Pancreas (tissue), 10 donors: ENCODE measurements around the gene AJM1. TPM values are rescaled to one million over a fixed set of nuclear protein-coding genes. Genes with fewer than 3 reads are reported as not detected.
A peak's percentile ranks its signal among the peaks of the same experiment; 100 is the strongest.
"Not testable (repeated sequence)": the region's sequence is repeated elsewhere in the genome, so short reads cannot be mapped to it uniquely, and the experiment has no call there.

Source experiments
- ATAC-seq, 4 donors: fragments of 200-7000 bp; cut with Tn5 transposase; one replicate each; pipeline versions ENCODE4 v1.8.0 to v1.9.1; 2020; ENCODE audit warnings: mild to moderate bottlenecking in 4 of 4, moderate library complexity in 4 of 4
- DNase-seq, 6 donors: peaks; one replicate each; pipeline ENCODE4 v3.0.0-alpha.2; 2020
- FAIRE-seq: peaks from 2 replicates; lab custom pipeline; 2012; peaks lifted over from hg19 to GRCh38; lab: Jason Lieb, UNC
- H3K27ac ChIP-seq, 4 donors: fragments of 200-600 bp; sonication (generic); 1 replicate in 3 of 4; 2 replicates in 1 of 4; pipeline versions ENCODE4 v1.5.0 to v1.8.0; 2020
- H3K27me3 ChIP-seq, 4 donors: fragments of 200-600 bp; one replicate each; pipeline ENCODE4 v1.8.0; 2021
- H3K36me3 ChIP-seq, 3 donors: fragments of 200-600 bp; sonication (generic) in 1 of 3; one replicate each; pipeline versions ENCODE4 v1.5.0 to v1.8.0; 2020 to 2021
- H3K4me1 ChIP-seq, 3 donors: fragments of 200-600 bp; one replicate each; pipeline ENCODE4 v1.8.0; 2021
- H3K4me3 ChIP-seq, 4 donors: fragments of 200-600 bp; sonication (generic) in 2 of 4; one replicate each; pipeline versions ENCODE4 v1.5.0 to v1.8.0; 2020 to 2021
- H3K9me3 ChIP-seq, 4 donors: fragments of 200-600 bp; one replicate each; pipeline ENCODE4 v1.8.0; 2021
- CTCF ChIP-seq, 4 donors: fragments of 200-600 bp; sonication (generic) in 3 of 4; IDR thresholded peaks; one replicate each; pipeline versions ENCODE4 v1.5.0 to v1.8.0; 2021; ENCODE audit warnings: antibody characterized with exemption in 4 of 4
- WGBS, 2 donors: extraction: QIAGEN DNeasy Blood & Tissue Kit; methylation state at CpG; one replicate each; pipeline ENCODE4 v1.1.7; 2013; 5-methylcytosine and 5-hydroxymethylcytosine counted together
- intact Hi-C, 3 donors: fragments of 100-400 bp; cut with DNase I; formaldehyde crosslinking; loops; one replicate each; pipeline versions ENCODE4 v1.11.1 to v1.14.2; 2022
- polyA plus RNA-seq, 2 donors: library from polyadenylated mRNA; stranded (reverse); fragments of 200-250 nt; gene quantifications; one replicate each; pipeline ENCODE4 v1.2.3, GENCODE V29; 2013
- total RNA-seq, 6 donors: library from RNA; stranded (reverse); fragmentation: NEBNext Ultra II Directional in 4 of 6; extraction: Animal tissue kit (Norgen Biotek cat#: 25700) in 4 of 6; gene quantifications; one replicate each; pipeline versions ENCODE4 v1.2.1 to v1.2.4, GENCODE V29; 2021 to 2023
- donor health status: healthy with polysubstance abuse.
- donor health status: DM: no; HTN: no; CAD: no; lungs with moderate emphysema.
- donor health status: DM: no; HTN: no; CAD: no.
- donor health status: control.
- donor health status: control.
- donor health status: Bipolar disorder and iron deficiency.
- donor health status: DM: yes; HTN: yes; CAD: no.
- donor health status: DM: no; HTN: no; CAD: no.
- donor health status: DM: no; HTN: no; CAD: no.
- donor health status: DM: yes; HTN: yes; CAD: no.

Gene AJM1
- total and polyA plus RNA-seq, 8 donors = 2.9 to 11.7 (median 5.0) TPM

- H3K36me3 ChIP-seq = peaks cover 4 to 33% (median 24%) of the 10 kb centered on the region in 3 donors
- no peak overlapping the region for H3K27ac ChIP-seq
- ATAC-seq = no peak
- H3K27me3 ChIP-seq = no peaks in the 10 kb centered on the region
- WGBS, 2 donors = 77 to 80% methylated on average over 12 of the region's 12 CpGs
- TF ChIP-seq CTCF (IDR thresholded peaks at IDR 0.05) = no peak
- no peak for FAIRE-seq
- H3K4me3 ChIP-seq = no peak overlapping the region
- intact Hi-C loops = no loop called here
- H3K4me1 ChIP-seq = peaks cover 11 to 29% (median 15%) of the 10 kb centered on the region in 3 donors
- no peaks in the 10 kb centered on the region for H3K9me3 ChIP-seq
- DNase-seq = peak in 1 of 6 donors; percentile 51
Measured at GRCh38 chr9:136863623-136864273, 21.5 kb downstream of the AJM1 start.

DNA sequence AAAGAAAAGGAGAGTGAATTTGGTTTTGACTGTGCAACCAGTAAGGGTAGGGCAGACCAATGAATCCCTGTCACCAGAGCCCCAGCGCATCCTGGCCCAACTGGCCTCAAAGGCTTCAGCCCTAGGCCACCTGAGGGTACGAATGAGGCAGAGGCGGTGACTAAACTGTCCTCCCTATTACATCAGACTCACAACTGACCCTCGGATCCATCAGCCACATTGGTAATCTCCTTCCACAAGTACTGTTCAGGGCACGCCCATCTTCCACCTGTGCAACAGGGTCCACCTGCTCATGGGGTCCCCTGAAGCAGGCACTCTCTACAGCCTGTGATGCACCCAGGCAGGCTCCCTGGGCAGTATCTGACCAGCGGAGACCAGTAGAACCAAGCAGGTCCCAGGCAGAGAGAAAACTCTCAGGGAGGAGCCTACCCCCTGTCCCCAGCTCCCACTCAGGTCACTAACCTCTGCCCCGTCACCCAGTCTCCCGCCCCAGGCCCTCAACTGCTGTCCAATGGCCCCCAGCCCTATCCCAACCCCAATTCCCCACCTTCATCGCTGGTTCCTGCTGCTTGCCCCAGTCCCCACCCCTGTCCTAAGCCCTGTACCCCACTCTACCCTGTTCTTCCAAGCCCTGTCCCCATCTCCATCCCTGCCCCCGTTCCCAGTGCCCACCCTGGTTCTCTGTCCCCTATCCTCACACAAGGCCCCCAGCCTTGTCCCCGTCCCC lies 22.9 kb downstream of the AJM1 start:
- Histone ChIP-seq H3K27me3 (no peaks in the 10 kb centered on the region), H3K9me3 (no peaks in the 10 kb centered on the region), H3K27ac (peak overlapping the region in 2 of 4 donors; percentile 28 to 70), H3K4me1 (peaks cover 0 to 17% (median 4%) of the 10 kb centered on the region in 3 donors), H3K4me3 (peak overlapping the region; percentile 63 to 77 (median 72)), H3K36me3 (peaks cover 4 to 33% (median 24%) of the 10 kb centered on the region in 3 donors)
- no peak for DNase-seq
- ATAC-seq = peak in 2 of 4 donors; percentile 1 to 2
- no peak for FAIRE-seq
- TF ChIP-seq CTCF (IDR thresholded peaks at IDR 0.05) = no peak
- WGBS, 2 donors = 41 to 44% methylated on average over 11 of the region's 11 CpGs
- intact Hi-C loops = no loop called here

GRCh38 chr9:136865768-136866103 lies 23.5 kb downstream of the AJM1 start:
- ATAC-seq = peak; percentile 22 to 37 (median 30)
- peaks cover 4 to 29% (median 24%) of the 10 kb centered on the region in 3 donors for H3K36me3 ChIP-seq
- H3K9me3 ChIP-seq = no peaks in the 10 kb centered on the region
- no peak for TF ChIP-seq CTCF (IDR thresholded peaks at IDR 0.05)
- H3K4me3 ChIP-seq = peak overlapping the region; percentile 63 to 77 (median 72)
- peak overlapping the region; percentile 69 to 80 (median 75) for H3K27ac ChIP-seq
- no peak for FAIRE-seq
- peak; percentile 61 to 89 (median 66) for DNase-seq
- WGBS, 2 donors = 0 to 2% methylated on average over 4 to 20 of the region's 20 CpGs
- peaks cover 0 to 12% (median 4%) of the 10 kb centered on the region in 3 donors for H3K4me1 ChIP-seq
- no peaks in the 10 kb centered on the region for H3K27me3 ChIP-seq
- intact Hi-C loops = no loop called here

DNA sequence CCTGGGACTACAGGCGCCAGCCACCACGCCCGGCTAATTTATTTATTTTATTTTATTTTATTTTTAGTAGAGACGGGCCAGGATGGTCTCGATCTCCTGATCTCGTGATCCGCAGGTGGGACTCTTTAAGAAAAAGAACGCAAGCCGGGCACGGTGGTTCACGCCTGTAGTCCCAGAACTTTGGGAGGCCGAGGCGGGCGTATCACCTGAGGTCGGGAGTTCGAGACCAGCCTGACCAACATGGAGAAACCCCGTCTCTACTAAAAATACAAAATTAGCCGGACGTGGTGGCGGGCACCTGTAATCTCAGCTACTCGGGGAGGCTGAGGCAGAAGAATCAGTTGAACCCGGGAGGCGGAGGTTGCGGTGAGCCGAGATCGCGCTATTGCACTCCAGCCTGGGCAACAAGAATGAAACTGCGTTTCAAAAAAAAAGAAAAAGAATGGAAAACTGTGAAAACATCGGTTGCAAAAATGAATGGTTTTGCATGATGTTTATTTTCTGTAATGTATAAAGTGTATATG lies 24.7 kb downstream of the AJM1 start:
- ATAC-seq, H3K27me3 ChIP-seq, FAIRE-seq, DNase-seq, intact Hi-C loops, H3K9me3 ChIP-seq: not testable (repeated sequence)
- Histone ChIP-seq H3K36me3 (peaks cover 4 to 17% (median 17%) of the 10 kb centered on the region in 3 donors), H3K27ac (peak overlapping the region; percentile 35 to 80 (median 74)), H3K4me1 (peaks cover 0 to 12% (median 4%) of the 10 kb centered on the region in 3 donors), H3K4me3 (peak overlapping the region; percentile 63 to 77 (median 72))
- 80 to 89% methylated on average over 29 of the region's 29 CpGs for WGBS, 2 donors

DNA sequence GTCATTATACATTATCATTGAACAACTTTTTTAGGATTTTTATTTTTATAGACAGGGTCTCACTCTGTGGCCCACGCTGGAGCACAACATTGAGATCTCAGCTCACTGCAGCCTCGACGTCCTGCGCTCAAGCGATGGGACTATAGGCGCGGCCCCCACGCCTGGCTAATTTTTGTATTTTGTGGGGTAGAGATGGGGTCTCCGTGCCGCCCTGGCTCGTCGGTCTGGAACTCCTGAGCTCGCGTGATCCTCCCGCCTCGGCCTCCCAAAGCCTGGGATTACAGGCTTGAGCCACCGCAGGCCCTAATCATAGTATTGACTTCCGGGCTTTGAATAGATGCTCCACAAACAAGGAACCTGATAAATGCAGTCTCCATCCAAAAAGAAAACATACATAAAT lies 25.2 kb downstream of the AJM1 start:
- Histone ChIP-seq H3K4me3 (peak overlapping the region in 1 of 4 donors; percentile 63), H3K27ac (no peak overlapping the region), H3K27me3 (no peaks in the 10 kb centered on the region), H3K4me1 (peaks cover 0 to 12% (median 4%) of the 10 kb centered on the region in 3 donors), H3K36me3 (peaks cover 4 to 13% (median 12%) of the 10 kb centered on the region in 3 donors), H3K9me3 (no peaks in the 10 kb centered on the region)
- ATAC-seq (no peak), FAIRE-seq (no peak), DNase-seq (peak in 1 of 6 donors; percentile 46)
- intact Hi-C loops = no loop called here
- WGBS, 2 donors = 98 to 99% methylated on average over 18 of the region's 18 CpGs
- no peak for TF ChIP-seq CTCF (IDR thresholded peaks at IDR 0.05)
